GM19035 (cell line): ENCODE measurements around the gene LPP.
"Not testable (repeated sequence)": the region's sequence is repeated elsewhere in the genome, so short reads cannot be mapped to it uniquely, and the experiment has no call there.

Experiments used
- ATAC-seq: cut with Tn5 transposase; IDR thresholded peaks from one replicate; pipeline ENCODE4 v1.9.1; 2021; ENCODE audit not compliant: unreplicated experiment

Gene LPP

GRCh38 chr3:188607805-188608315, 453.9 kb downstream of the LPP start:
- no peak for ATAC-seq

DNA sequence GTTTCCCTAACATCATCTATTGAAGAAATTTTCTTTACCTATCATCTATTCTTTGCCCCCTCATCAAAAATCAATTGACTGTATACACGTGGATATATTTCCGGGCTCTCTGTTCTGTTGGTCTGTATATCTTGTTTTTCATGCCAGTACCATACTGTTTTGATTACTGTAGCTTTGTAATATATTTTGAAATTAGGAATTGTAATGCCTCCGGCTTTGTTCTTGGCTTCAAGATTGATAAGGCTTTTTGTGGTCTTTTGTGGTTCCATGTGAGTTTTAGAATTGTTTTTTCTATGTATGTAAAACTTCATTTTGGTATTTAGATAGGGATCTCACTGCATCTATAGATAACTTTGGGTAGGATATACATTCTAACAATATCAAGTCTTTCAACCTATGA, 454.4 kb downstream of the LPP start:
- no peak for ATAC-seq

- ATAC-seq, result not testable (repeated sequence)
Observed at GRCh38 chr3:188613721-188614120, 459.8 kb downstream of the LPP start.

DNA sequence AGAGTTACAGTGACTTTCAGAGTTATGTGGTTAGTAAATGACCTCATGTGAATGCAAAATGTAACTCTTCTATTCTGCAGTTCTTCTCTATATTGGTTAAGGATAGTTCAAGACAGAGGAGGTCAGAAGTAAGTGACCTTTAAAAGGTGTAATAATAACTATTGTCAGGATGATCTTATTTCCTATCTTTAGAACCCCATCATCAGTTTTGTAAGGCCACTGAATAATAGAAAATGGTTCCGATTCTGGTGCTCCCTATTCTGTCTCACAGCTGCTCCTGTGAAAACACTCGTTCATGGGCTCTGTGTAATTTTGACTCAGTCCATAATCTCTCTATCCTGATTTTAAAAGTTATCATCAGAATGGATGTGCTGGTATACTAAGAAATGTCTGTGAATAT, 463.3 kb downstream of the LPP start:
- no peak for ATAC-seq

DNA sequence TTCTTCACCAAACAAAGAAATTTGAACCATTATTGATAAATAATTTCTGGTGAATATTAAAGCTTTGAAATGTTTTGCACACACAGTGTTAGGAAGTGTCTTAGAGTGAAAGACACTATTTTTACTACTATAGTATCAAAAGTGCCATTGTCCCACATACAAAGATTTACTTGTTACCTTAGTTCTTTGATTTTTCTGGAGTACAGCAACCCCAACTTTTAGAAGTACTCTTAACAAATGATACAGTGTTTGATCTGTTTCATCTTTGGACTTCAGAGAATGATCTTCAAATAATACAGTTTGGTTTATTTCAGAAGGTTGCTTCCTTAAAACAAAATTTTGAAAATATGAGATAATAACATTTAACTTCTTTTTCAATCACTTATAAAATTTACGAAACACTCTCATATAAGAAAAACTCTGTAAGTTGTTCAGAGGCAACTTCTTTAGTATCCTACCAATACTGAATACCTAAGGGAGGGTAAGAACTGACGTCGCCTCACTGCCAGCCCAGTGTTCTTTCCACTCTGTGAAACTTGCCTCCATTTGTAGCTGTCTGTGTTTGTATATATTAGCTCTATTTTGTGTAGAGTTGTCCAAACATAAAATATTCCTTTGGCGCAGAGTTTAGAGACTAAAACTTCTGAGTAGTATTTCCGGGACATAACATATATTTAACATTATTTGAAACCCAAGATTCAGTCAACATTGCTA, 464.2 kb downstream of the LPP start:
- no peak for ATAC-seq

GRCh38 chr3:188620752-188621151, 466.8 kb downstream of the LPP start:
- no peak for ATAC-seq

DNA sequence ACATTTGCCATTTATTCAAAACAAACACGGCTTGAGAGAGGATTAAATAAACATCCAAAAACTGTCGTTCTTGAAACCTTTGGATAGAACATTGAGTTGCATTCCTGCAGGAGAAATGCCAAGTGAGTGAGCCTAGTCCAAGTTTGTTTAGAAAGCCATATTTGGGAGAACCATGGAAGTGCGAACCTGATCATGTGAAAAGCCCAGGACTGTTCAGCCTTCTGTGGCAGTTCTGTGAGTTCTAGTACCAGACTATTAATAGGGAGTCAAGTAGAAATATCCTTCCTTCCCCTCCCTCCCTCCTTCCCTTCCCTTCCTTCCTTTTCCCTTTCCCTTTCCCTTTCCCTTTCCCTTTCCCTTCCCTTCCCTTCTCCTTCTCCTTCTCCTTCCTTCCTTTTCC, 470.4 kb downstream of the LPP start:
- no peak for ATAC-seq

DNA sequence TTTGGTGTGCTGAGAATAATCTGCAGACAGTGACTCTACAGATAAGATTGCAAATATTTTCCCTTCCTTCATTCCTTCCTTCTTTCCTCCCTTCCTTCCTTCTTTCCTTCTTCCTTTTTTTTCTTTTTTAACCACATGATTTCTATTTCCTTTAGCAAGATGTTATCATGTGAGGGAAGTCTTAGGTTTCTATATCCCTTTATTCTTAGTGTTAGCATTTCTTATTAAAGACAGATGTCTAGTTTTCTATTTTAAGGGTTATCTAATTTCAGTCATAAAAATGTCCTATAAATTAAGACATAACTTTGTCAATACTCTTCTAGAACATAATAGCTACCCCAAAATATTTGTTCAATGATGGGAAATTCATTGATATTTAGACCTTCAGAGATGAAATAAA, 470.9 kb downstream of the LPP start:
- no peak for ATAC-seq

GRCh38 chr3:188627652-188628051, 473.7 kb downstream of the LPP start:
- ATAC-seq, result no peak

- ATAC-seq, result no peak
Observed at GRCh38 chr3:188631291-188632010, 477.5 kb downstream of the LPP start.

- ATAC-seq, result no peak
Observed at GRCh38 chr3:188633206-188633605, 479.2 kb downstream of the LPP start.

DNA sequence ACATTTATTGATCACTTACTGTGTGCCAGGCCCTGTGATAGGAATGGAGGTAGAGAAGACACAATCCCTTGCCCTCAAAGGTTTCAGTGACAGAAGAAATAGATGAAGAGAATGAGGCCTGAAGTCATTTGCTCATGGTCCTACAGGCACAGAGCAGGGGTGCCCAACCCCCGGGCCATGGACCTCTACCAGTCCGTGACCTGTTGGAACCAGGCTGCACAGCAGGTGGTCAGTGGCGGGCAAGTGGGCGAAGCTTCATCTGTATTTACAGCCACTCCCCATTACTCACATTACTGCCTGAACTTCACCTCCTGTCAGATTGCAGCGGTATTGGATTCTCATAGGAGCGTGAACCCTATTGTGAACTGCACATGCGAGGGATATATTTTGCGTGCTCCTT, 480.3 kb downstream of the LPP start:
- no peak for ATAC-seq

DNA sequence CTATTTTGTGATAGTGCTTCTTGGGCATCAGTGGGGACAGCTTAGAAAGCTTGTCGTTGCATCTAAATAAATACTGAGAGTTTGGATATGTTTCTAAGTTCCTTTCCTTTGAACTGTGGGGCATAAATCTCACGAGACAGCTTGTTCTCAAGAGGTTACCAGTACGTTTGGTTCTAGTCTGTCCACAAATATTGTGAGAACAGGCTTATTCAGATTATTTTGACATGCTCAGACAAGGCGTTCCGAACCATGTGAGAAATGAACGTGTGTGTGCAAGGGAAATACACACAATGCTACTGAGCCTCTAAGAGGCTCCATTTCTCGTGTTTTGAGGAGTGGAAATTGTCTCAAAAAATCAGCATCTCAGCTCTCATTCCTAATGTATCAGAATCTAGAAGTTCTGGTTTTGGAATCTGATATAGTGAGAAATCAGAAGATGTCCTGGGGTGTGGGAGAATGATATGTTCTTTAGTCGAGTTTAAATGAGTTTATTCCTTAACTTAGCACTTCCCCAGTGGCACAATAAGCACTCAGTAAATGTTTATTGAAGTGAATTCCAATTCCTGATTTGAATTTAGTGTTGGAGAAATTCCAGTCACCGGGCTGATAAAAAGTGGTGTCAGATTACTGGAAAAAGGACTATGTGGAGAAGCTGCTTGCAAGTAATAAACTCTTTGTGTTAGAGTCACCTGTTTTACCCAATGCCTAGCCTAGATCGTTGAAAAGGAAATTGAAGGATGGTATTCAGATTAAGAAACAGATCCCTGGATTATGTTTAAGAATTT, 481.5 kb downstream of the LPP start:
- no peak for ATAC-seq

GRCh38 chr3:188636292-188636691, 482.3 kb downstream of the LPP start:
- not testable (repeated sequence) for ATAC-seq

GRCh38 chr3:188641076-188641475, 487.1 kb downstream of the LPP start:
- ATAC-seq, result no peak

GRCh38 chr3:188643736-188644135, 489.8 kb downstream of the LPP start:
- ATAC-seq, result no peak

DNA sequence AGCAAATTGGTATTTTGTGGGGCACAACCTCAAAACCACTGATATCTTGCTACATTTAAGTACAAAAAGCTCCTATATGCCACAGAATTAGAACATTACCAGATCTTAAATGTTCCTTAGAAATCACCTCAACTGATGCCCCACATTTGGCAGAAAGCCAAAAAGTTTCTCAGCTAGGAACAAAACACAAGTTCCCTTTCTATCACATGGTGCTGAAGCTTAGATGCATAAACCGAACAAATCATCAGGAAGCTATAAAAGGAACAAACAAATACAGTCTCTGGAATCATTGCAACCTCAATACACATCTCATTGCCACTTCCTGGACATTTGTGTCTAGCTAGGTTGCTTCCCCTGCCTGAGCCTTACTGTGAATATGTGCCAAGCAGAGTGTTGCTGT, 492.6 kb downstream of the LPP start:
- no peak for ATAC-seq

DNA sequence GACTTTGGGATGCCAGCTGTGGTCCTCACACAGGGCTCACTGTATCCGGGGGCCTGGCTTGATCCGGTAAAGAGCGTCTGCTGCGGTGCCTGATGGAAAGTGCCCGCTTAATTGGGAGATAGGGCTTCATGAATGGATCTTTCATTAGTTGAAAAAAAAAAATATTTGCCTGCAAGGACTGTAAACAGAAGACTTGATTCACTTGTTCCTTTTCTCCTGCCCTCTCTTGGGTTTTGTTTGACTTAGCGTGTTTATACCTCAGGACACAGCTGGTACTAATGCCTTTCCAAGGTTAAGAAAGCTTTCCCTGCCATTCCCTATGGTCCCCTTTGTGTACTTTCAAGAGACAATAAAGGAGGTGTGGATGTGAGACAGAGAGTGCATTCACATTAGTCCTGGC, 493.3 kb downstream of the LPP start:
- ATAC-seq, result no peak

DNA sequence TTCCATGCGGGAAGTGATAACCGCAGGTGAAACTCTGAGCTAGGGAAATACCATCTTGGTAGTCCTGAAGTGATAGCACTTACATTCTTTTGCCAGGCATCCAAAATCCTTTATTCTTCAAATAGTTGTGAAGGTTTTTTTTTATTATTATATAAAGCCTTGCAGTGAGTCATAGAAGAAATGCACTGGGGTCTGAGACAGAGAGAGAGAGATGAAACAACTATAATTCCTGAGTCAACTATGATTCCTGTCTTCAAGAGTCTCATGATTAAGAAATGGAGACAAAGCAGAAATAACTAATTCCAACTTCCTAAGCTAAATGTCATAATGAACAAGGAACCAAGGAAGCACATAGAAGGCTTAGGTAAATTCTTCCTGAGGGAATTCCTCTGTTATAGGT, 495.6 kb downstream of the LPP start:
- ATAC-seq, result no peak

DNA sequence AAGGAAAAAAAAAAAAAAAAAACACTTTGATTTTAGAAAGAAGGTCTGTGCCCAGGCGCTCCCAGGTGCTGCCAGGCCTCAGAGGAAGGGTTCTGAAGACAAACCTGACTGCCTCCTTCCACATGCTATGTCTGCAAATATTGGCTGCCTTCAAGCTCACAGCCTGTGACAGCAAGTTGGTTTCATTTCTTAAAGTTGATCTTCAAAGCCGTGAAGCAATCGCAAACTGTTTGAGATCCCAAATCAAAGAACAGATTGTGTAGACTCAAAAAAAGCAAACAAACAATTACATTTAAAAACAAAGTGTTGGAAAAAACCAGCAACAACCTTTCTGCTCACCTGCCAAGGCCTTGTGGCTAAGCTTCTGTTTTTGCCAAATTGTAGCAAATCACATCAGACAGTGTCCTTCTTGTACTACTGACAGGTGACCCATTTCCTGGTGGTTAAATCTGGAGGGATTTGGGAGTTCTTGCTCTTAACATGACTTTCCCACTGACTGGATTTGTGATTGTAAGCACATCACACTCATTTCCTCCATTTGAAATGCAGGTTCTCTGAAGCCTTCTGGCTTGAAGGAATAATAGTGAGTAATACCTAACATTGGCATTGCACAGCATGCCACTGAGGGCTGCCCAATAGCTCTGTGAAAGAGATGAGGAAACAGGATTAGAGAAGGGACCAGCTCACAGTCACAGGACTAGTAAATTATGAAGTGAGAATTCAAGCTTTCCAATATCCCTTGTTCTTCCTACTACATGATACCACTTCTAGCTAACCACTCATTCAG, 502.4 kb downstream of the LPP start:
- ATAC-seq, result no peak

DNA sequence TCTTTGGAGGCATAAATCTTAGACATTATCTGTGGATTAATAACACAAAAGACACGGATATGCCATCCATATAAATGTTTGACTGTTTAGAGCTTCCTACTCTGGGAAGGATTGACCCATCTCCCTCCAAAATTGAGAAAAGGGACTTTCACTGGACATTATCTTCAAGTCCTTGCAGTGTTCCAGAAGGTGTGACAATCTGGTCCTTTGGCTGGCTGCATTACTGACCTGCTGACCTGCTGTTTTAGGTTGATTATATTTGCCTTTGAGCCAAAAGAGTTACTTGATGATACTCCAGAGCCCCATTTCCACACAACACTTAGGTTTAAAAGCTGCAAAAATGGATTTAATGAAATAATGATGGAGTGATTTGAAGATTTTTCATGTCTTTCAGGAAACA, 504.6 kb downstream of the LPP start:
- no peak for ATAC-seq
